Measurements from ENCODE around the gene PPP2R1B.
"Not testable (repeated sequence)": the region's sequence is repeated elsewhere in the genome, so short reads cannot be mapped to it uniquely, and the experiment has no call there.

The PPP2R1B gene

DNA sequence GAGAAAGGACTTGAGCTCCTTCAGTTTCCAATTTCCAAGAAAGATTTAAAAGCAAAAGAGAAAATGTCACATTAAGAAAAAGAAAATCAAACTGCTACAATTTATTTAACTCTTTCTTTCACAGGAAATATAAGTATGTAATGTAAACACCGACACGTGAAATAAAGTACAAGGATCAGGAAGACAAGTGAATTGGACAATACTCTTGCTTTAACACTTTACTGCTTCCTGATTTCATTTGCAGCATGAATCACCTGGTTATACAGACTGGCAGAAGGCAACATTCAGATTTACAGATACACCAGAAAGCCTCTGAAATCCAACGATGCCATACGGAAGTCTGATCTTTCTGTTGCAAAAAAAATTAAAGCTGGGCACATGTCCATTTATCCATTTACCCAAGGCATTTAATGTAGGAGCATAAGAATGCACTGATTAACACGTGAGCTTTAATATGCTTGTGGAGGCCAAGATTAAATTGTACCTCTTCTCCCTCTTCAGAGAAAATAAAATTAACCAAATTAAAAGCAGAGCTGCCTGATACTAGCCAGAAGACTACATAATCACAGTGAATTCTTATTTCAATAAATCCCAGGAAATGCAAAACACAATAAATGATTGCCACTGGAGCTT lies 16.0 kb upstream of the PPP2R1B start:
- DNase-seq: no peak

- DNase-seq: no peak
These were observed 12.9 kb upstream of the PPP2R1B start for GRCh38 chr11:111779118-111779517.

GRCh38 chr11:111778047-111778558 lies 11.9 kb upstream of the PPP2R1B start:
- DNase-seq: no peak

DNA sequence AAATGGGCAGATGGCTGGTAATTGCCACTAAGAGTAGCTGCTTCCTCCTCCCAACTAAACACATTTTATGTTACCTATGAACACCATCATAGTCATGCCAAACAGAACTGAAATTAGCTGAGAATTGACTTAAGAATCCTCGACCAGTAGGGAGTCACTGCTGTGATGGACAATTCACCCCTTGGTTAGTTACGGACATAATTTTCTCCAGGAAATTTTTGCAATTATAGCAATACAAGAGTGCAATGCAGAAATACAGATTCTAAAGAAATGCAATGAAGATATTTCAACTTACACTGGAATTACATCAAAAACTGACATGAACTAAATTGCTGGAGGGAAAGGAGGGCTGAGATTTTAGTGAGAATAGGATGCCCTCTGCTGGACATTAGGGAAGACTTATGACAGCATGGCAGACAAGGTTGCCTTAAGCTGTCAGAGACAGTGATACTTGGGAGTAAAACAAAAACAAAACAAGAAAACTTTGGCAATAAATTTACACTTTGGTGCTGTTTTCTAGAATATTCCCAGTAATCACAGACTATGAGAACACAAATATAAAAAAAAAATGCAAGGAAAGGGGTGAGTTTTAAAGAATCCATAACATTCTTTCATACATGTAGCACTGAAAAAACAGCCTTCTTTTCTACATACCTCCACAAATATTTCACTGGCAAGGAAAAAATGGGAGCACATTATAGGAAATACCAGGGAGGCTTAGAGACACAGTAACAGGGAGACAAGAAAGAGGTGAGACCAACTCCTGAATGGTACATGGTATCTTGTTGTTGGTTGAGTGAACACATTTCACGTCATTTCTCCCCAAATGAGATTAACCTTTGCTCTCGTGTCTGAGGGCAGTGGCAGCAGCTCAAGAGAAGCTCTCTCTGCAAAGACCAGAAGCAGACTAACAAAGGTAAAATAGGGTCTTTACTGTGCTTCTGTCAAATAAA lies 11.2 kb upstream of the PPP2R1B start:
- peak; percentile 68 for DNase-seq

DNA sequence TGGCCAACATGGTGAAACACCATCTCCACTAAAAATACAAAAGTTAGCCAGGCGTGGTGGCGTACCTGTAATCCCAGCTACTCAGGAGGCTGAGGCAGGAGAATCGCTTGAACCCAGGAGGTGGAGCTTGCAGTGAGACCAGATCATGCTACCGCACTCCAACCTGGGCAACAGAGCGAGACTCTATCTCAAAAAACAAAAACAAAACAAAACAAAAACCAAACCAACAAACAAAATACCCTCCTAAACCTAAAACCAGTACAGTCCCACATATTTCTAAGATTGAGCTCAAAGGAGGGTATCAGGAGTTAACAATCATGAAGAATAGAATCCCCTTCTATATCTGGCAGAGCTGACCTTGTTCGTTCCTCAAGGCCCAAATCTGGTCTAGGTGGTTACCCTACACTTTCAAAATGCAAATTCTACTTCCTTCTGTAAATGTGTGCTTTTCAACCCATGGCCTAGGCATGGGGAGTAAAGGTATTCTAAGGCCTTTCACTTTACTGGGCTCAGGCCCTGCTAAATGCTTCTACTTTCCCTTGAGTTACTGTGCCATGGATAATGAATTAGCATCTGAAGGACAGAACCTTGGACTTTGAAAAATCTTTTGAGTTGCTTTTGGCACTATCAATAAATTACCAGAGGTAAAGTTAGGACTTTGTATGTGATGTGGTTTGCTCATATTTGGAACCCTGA lies 10.4 kb upstream of the PPP2R1B start:
- DNase-seq: no peak

DNA sequence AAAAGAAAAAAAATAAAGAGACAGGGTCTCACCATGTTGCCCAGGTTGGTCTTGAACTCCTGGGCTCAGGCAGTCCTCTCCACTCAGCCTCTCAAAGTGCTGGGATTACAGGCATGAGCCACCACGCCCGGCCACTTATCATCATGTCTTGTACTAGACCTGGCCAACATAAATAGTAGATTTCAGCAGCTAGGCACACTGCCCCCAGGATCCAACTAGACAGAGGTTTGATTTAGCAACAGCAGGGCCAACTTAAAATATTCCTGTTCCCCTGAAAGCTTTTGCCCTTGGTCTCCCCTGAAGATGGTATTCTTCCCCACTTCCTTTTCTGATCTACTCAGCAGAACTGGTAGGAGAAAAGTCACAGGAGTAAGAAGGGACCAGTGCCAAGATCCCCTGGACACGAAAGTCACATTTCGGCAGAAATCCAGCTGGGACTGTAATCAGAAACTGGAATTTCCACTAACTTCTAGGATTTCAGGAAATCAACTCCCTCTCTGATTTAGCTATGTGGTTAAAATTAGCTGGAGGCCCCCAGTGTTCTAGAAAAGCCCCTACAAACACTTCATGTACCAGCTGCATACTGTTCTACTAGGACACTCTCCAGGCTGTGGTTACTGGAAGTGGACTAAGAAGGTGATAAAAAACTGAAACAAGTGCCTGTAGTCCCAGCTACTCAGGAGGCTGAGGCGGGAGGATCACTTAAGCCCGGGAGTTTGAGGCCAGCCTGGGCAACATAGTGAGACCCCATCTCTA lies 8.9 kb upstream of the PPP2R1B start:
- no peak for DNase-seq

DNA sequence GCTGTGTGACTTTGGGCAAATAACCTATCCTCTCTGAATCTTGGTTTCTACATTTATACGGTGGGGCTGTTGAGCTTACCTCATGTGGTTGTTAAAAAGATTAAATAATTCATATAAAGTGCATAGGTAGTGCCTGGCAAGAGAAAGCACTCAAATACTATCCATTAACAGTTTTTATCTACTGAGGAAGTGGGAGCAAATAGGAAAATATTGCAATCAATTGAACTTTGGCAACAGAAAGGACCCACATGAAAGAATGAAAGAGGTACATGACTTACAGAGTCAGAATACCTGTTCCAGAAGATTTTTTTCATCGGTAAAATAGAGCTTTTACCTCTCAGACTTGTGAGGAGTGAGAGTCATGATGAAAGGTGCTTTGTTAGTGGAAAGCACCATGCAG lies 6.3 kb upstream of the PPP2R1B start:
- no peak for DNase-seq

- DNase-seq: not testable (repeated sequence)
These were observed 5.0 kb upstream of the PPP2R1B start for GRCh38 chr11:111771205-111771604.

GRCh38 chr11:111770581-111771134 lies 4.5 kb upstream of the PPP2R1B start:
- no peak for DNase-seq

- no peak for DNase-seq
These were observed 599 bp upstream of the PPP2R1B start for GRCh38 chr11:111766834-111767142.

DNA sequence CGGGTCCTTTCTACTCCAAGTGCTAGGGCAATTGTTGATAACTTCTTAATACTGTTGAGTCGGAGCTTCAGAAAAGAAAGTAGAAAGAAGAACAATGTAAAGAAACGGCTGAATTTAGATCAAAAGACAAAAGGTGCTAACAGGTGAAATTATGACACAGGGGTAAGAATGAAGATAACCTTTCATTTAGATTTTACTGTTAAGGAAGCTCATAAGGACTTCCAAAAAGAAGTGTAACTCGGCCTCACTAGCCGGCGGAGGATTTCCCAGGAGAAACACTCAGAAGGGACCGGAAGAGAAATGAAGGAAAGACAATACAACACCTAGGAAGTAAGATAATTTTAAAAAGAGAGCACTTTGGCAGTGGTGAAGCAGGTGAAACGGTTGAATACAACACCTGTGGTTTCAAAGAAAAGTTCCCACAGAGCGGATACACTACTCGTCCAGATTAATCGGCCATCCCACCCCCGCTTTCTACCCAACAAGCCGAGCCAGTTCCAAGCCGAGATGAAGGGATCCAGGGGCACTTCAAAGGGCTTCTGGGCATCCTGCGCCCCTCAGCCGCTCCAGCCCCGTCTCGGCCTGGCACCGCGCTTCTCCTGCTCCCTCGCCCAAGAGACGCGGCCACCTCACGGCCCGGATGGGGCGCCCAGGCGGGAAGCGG lies 737 bp downstream of the PPP2R1B start:
- DNase-seq: peak; percentile 63

DNA sequence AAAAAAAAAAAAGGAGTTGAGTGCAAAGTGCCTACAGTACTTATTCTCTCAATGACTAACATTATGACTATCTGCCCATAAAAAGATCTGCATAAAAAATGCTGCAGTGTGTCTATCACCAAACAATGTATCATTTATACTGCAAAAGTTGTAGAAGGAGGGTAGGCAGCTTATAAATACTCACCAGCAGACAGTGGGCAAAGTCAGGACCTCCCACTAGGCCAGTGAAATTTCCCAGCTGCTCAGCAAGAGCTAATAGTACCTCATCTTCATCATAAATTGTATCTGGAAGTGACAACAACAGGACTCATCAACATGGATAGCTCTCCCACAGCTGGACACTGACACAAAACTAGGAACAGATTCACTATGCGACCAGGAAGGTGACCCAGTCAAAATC lies 1.6 kb downstream of the PPP2R1B start:
- DNase-seq: no peak

DNA sequence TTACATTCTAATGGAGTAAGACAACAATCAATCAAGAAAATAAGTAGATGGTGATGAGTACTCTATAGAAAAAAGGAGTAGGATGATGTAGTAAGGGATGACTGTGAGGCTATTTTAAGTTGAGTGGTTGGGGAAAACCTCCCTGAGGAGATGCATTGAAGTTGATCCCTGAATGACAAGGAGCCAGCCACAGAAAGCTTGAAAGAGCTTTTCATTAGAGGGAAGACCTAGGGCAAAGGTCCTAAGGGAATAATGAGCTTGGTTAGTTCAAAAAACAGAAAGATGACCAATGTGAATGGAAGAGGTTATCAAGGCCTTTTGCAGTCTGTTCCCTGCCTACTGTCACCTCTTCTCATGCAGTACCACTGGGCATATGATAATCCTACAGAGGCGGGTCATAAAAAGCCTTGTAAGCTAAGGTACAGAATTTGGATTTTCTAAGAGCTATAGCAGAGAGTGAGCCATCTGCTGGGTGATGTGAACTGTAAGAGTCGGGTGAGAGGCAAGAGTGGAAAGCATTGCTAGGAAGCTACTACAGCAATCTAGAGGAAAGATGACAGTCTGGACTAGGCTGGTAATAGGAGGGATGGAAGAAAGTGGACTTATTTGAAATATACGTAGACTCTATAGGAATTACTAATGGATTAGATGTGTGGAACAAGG lies 3.1 kb downstream of the PPP2R1B start:
- DNase-seq: no peak

GRCh38 chr11:111762526-111762925 lies 3.7 kb downstream of the PPP2R1B start:
- no peak for DNase-seq

DNA sequence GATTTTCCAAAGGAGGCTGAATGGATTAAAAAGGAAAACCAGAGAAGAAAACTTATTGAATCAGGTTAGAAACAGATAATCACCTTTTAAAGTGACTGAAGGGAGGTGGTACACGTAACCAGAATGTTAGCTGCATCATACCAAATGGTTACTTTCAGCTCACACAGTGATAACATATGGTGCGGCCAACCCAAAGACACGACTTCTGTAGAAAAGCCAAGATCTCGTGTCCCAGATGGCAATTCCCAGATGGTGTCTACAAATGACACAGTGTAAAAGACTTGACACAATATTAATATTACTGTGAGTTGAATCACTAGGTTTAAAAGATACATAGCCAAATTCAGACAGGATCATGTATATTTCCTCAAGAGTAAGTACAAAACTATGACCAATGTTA lies 5.2 kb downstream of the PPP2R1B start:
- no peak for DNase-seq

DNA sequence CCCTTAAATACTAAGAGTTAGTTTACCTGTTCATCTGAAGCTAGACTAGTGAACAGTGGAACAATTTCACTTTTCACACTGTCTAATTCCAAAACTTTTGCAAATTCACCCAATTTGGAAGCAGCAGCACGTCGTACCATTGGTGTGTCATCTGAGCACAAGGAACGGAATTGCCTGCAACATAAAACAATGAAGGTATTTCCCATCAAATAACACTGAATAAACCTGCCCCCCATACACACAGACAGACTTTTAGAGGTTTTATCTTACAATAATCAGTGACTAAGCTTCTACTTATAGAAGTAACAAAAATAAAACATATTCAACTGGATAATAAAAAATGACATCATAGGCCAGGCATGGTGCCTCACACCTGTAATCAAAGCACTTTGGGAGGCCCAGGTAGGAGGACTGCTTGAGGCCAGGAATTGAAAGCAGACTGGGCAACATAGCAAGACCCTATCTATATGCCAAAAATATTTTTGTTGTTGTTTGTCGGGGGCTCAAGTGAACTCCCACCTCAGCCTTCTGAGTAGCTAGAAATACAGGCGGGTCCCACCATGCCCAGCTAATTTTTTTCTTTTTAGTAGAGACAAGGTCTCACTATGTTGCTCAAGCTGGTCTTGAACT lies 6.3 kb downstream of the PPP2R1B start:
- no peak for DNase-seq

DNA sequence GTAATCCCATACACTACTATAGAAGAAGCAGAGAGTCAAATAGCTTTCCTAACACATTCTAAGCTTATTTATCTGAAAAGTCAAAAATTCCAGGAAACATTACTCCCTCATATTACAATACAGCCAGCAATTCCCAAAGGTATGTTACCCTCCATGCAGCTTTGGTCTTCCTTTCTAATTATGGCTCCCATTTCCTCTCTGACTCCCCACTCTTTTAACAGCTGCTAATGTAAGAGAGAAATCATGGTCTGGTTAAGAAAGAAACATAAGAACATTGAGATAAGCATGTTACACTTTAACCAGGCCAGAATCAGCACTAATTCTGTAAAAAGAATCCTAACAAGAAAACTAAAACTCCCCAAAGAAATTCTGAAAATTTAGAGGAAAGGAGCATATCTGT lies 6.8 kb downstream of the PPP2R1B start:
- DNase-seq: no peak

GRCh38 chr11:111756097-111756496 lies 10.1 kb downstream of the PPP2R1B start:
- DNase-seq: no peak

GRCh38 chr11:111749646-111750045 lies 16.5 kb downstream of the PPP2R1B start:
- DNase-seq: no peak

DNA sequence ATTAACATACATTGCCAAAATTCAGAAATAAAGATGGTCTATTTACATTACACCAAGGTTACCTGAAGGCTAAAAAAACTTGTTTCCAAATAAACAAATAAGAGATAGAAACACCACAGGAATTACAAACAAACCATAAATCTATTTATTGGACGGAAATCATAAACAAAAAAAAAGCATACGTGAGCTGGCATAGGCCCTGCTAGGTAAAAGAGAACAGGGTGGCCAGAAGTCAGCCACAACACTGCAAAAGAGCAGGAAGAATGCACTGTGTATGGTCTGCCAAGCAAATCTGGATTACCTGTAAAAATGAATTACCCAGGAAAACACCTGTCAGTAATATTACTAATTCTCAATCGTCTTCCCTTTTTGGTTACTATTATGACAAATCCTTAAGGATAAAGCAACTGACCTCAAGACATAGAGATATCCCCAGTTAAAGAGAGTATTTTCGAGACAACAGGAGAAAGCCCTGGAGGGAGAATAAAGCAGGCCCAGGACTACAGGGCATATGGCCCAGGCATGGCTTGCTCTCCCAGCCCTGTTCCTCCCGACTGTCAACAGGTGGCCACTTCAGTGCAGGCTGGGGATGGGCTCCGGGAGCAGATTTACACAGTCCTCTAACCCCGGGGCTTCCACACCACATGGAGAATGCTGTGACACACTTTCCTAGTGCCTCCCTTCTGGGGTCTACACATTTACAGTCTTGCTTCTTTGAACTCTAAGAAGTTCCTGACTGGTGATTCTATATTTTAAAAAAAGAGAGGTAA lies 18.0 kb downstream of the PPP2R1B start:
- DNase-seq: no peak

Measured in NCI-H146 (cell line).